Left lung (tissue), 10 donors: ENCODE measurements around the gene NFIA. TPM values are rescaled to one million over a fixed set of nuclear protein-coding genes. Genes with fewer than 3 reads are reported as not detected.

Source experiments
- ATAC-seq: fragments of 200-7000 bp; cut with Tn5 transposase; one replicate; pipeline ENCODE4 v1.9.1; 2020; ENCODE audit warnings: moderate library complexity
- DNase-seq, 4 donors: peaks; one replicate each; pipeline ENCODE4 v3.0.0-alpha.2; 2013 to 2020
- H3K27ac ChIP-seq, 2 donors: fragments of 200-600 bp; sonication (generic) in 1 of 2; one replicate each; pipeline versions ENCODE4 v1.5.0 to v1.8.0; 2020 to 2021
- H3K27me3 ChIP-seq, 2 donors: fragments of 200-600 bp; sonication (generic) in 1 of 2; one replicate each; pipeline versions ENCODE4 v1.5.0 to v1.8.0; 2020 to 2021
- H3K36me3 ChIP-seq, 2 donors: fragments of 200-600 bp; sonication (generic) in 1 of 2; one replicate each; pipeline versions ENCODE4 v1.5.0 to v1.8.0; 2020 to 2021
- H3K4me1 ChIP-seq, 2 donors: fragments of 200-600 bp; one replicate each; pipeline ENCODE4 v1.8.0; 2021
- H3K4me3 ChIP-seq, 2 donors: fragments of 200-600 bp; sonication (generic) in 1 of 2; one replicate each; pipeline versions ENCODE4 v1.5.0 to v1.8.0; 2020 to 2021; ENCODE audit warnings: mild to moderate bottlenecking in 1 of 2
- H3K9me3 ChIP-seq, 2 donors: fragments of 200-600 bp; sonication (generic) in 1 of 2; one replicate each; pipeline versions ENCODE4 v1.5.0 to v1.8.0; 2020 to 2021
- intact Hi-C, 2 donors: fragments of 100-400 bp; cut with DNase I; formaldehyde crosslinking; loops; one replicate each; pipeline versions ENCODE4 v1.11.2 to v1.14.2; 2022
- polyA plus RNA-seq, 6 donors: library from polyadenylated mRNA; unstranded; fragments of 120-200 nt; gene quantifications; one replicate each; pipeline ENCODE4 v1.2.1, GENCODE V29; 2013; ENCODE audit not compliant: insufficient read length in 6 of 6
- total RNA-seq, 2 donors: library from RNA; stranded (reverse); fragmentation: NEBNext Ultra II Directional; extraction: Animal tissue kit (Norgen Biotek cat#: 25700); gene quantifications; one replicate each; pipeline ENCODE4 v1.2.1, GENCODE V29; 2021
- TF ChIP-seq, protein P1 (sequence below), 2 donors: fragments of 200-600 bp; sonication (generic) in 1 of 2; IDR thresholded peaks; one replicate each; pipeline versions ENCODE4 v1.5.0 to v1.8.0; 2021; ENCODE audit warnings: antibody characterized with exemption in 2 of 2
- donor health status: DM: no; HTN: yes; CAD: no.
- donor health status: DM: no; HTN: no; CAD: no.

The NFIA gene
- total and polyA plus RNA-seq, 8 donors, result 30.4 to 60.7 (median 37.6) TPM

DNA sequence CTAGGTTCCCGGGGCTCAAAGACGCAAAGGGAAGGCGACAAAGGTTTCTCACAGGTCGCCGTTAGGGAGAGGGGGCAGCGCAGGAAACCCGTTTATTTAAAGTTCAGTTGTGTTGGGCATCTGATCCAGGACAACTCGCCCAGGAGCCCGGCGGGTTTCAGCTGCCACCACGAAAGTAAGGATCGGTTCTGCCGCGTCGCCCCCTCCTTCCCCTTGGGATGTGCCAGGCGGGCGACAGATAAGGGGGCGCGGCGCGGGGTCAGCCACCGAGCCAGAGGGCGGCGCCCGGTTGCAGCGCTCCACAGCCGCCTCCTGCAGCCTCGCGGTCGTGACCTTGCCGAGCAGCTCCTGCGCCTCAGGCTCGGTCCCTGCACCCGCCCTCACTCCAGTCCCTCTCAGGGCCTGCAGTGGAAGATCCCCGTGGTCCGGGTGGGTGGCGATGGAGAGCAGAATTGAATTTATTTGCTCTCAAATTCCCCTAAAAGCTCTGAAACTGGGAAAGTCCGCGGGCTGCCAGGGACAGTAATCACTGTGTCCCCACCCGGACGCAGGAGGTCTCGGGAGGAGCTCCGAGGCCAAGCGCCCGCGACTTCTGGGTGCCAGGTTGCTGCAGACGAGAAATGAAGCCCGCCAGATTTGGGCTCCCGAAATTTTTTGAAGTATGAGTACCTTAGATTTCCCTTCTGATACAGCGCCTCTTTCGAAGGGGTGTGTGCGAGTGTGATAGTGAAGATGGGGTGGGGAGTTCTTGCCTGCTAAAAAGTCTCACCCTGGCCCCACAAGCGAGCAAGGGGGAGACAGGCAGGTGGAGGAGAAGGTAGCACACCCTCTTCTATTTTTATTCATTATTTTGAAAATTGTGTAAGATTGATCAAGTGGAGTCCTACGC, 28.4 kb upstream of the NFIA start:
- TF ChIP-seq, protein P1, sequence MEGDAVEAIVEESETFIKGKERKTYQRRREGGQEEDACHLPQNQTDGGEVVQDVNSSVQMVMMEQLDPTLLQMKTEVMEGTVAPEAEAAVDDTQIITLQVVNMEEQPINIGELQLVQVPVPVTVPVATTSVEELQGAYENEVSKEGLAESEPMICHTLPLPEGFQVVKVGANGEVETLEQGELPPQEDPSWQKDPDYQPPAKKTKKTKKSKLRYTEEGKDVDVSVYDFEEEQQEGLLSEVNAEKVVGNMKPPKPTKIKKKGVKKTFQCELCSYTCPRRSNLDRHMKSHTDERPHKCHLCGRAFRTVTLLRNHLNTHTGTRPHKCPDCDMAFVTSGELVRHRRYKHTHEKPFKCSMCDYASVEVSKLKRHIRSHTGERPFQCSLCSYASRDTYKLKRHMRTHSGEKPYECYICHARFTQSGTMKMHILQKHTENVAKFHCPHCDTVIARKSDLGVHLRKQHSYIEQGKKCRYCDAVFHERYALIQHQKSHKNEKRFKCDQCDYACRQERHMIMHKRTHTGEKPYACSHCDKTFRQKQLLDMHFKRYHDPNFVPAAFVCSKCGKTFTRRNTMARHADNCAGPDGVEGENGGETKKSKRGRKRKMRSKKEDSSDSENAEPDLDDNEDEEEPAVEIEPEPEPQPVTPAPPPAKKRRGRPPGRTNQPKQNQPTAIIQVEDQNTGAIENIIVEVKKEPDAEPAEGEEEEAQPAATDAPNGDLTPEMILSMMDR (IDR thresholded peaks at IDR 0.05), result no peak
- no peaks in the 10 kb centered on the region for H3K9me3 ChIP-seq
- no peaks in the 10 kb centered on the region for H3K36me3 ChIP-seq
- peak overlapping the region; percentile 26 to 40 for H3K4me3 ChIP-seq
- peaks cover 0 to 72% of the 10 kb centered on the region in 2 donors for H3K27me3 ChIP-seq
- H3K27ac ChIP-seq, result peak overlapping the region in 1 of 2 donors; percentile 52
- intact Hi-C loops, result loop anchor here in 1 of 2 donors (10.0 kb wide), 2 partner anchors 281 to 401 kb away; no protein-coding TSS in a partner anchor
- DNase-seq (peak in 2 of 4 donors; percentile 51 to 86), ATAC-seq (no peak)
- peaks cover 20 to 67% of the 10 kb centered on the region in 2 donors for H3K4me1 ChIP-seq

DNA sequence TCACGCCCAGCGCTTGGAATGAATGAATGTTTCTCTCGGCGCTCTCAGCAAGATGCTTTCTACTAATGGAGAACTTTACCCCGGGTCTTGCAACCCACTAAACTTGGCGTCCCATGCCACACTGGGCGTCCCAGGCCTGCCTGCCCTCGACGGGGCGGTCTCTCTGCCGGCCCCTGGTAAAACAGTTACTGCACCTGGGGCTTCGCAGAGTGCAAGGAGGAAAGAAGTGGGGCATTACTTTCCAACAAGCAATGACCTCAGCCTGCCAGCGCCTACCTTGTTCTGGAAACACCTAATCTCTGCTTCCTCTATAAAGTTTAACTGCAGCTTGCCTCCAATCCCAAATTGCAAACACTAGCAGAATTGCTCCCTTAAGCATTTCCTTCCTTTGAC, 27.8 kb upstream of the NFIA start:
- Histone ChIP-seq H3K27me3 (peaks cover 0 to 72% of the 10 kb centered on the region in 2 donors), H3K36me3 (no peaks in the 10 kb centered on the region), H3K9me3 (no peaks in the 10 kb centered on the region), H3K4me3 (no peak overlapping the region), H3K4me1 (peaks cover 20 to 66% of the 10 kb centered on the region in 2 donors), H3K27ac (no peak overlapping the region)
- intact Hi-C loops, result loop anchor here in 1 of 2 donors (10.0 kb wide), 2 partner anchors 280 to 400 kb away; no protein-coding TSS in a partner anchor
- DNase-seq (no peak), ATAC-seq (no peak)
- TF ChIP-seq, protein P1 (IDR thresholded peaks at IDR 0.05), result no peak

DNA sequence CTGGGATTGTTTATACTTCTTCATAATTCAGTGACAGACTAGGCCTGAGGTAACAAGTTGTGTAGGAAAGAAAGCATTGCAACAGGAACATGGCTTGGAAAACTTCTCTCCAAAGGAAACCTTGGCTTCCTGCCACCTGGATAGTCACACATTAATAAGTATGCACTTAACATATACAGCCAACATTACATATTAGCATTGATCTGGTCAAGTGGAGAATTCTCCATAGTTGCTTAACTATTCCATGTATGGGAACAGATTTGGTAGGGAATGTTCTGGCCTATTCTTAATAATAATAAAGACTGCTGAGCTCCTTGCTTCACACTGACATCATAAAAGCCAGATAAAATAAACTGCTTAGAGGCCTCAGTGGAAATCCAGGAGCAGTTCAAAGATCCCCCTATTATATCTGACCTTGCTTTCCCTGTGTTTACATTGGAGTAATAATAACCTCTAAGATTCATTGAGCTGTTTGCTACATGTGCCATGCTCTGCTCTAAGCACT, 27.2 kb upstream of the NFIA start:
- Histone ChIP-seq H3K27ac (no peak overlapping the region), H3K9me3 (no peaks in the 10 kb centered on the region), H3K4me1 (peaks cover 20 to 63% of the 10 kb centered on the region in 2 donors), H3K36me3 (no peaks in the 10 kb centered on the region), H3K4me3 (no peak overlapping the region), H3K27me3 (peaks cover 0 to 70% of the 10 kb centered on the region in 2 donors)
- DNase-seq (peak in 1 of 4 donors; percentile 55), ATAC-seq (no peak)
- intact Hi-C loops, result loop anchor here in 1 of 2 donors (10.0 kb wide), 2 partner anchors 280 to 400 kb away; no protein-coding TSS in a partner anchor
- TF ChIP-seq, protein P1 (IDR thresholded peaks at IDR 0.05), result no peak

DNA sequence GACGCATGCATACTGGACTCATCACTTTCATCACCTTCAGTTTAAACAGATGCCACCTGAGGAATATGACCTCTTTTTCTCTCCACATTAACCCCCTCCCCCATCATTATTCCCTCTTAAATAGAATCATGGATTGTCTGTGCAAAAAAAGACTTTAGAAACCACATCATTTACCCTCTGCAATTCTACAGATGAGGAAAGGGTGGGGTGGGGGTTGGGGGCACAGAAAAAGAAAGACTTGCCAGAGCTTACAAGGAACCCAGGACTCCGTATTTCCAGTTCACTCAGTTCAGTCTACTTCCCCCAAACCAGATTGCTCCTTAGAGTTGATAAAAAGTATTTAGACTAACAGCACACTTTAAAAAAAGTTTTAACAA, 26.2 kb upstream of the NFIA start:
- Histone ChIP-seq H3K36me3 (no peaks in the 10 kb centered on the region), H3K4me3 (no peak overlapping the region), H3K9me3 (no peaks in the 10 kb centered on the region), H3K27me3 (peaks cover 0 to 60% of the 10 kb centered on the region in 2 donors), H3K4me1 (peaks cover 18 to 58% of the 10 kb centered on the region in 2 donors), H3K27ac (peak overlapping the region; percentile 76 to 77)
- intact Hi-C loops, result loop anchor here in 1 of 2 donors (10.0 kb wide), 2 partner anchors 279 to 399 kb away; no protein-coding TSS in a partner anchor
- TF ChIP-seq, protein P1 (IDR thresholded peaks at IDR 0.05), result no peak
- no peak for ATAC-seq
- DNase-seq, result no peak
